NCI-H460 (cell line): Measurements from ENCODE around the gene FBXO10. TPM values are rescaled to one million over a fixed set of nuclear protein-coding genes. Genes with fewer than 3 reads are reported as not detected.
"Not testable (repeated sequence)": the region's sequence is repeated elsewhere in the genome, so short reads cannot be mapped to it uniquely, and the experiment has no call there.

ENCODE experiments used
- DNase-seq: peaks from one replicate; pipeline ENCODE4 v3.0.0-alpha.2; 2016; ENCODE audit warnings: low read depth; ENCODE audit errors: extremely low read depth
- polyA plus RNA-seq: library from polyadenylated mRNA; depleted of rRNA; stranded (reverse); fragments of >200 nt; gene quantifications from 2 replicates; pipeline ENCODE4 v1.2.3, GENCODE V29; 2014; cell fraction: nucleus; rRNA removed
- total RNA-seq: library from RNA; depleted of rRNA; stranded (reverse); fragments of >200 nt; shearing (Covaris generic); gene quantifications from 2 replicates; pipeline ENCODE4 v1.2.3, GENCODE V29; 2014; rRNA removed

The FBXO10 gene, protein sequence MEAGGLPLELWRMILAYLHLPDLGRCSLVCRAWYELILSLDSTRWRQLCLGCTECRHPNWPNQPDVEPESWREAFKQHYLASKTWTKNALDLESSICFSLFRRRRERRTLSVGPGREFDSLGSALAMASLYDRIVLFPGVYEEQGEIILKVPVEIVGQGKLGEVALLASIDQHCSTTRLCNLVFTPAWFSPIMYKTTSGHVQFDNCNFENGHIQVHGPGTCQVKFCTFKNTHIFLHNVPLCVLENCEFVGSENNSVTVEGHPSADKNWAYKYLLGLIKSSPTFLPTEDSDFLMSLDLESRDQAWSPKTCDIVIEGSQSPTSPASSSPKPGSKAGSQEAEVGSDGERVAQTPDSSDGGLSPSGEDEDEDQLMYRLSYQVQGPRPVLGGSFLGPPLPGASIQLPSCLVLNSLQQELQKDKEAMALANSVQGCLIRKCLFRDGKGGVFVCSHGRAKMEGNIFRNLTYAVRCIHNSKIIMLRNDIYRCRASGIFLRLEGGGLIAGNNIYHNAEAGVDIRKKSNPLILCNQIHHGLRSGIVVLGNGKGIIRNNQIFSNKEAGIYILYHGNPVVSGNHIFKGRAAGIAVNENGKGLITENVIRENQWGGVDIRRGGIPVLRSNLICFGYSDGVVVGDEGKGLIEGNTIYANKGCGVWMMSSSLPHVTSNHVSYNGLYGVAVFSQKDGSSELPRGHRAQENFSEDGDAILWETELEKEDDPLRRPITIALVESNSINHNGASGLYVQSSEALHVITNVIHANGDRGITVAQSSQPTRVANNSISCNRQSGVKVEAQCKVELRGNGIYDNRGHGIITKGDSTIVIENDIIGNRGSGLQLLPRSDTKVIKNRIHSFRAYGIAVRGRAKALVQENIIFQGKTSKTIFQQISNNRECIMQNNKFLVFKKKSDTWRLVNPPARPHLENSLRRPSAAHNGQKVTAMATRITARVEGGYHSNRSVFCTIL
- 2.0 and 2.7 TPM in 2 replicates for total RNA-seq
- 1.5 and 5.7 TPM in 2 replicates for polyA plus RNA-seq

DNA sequence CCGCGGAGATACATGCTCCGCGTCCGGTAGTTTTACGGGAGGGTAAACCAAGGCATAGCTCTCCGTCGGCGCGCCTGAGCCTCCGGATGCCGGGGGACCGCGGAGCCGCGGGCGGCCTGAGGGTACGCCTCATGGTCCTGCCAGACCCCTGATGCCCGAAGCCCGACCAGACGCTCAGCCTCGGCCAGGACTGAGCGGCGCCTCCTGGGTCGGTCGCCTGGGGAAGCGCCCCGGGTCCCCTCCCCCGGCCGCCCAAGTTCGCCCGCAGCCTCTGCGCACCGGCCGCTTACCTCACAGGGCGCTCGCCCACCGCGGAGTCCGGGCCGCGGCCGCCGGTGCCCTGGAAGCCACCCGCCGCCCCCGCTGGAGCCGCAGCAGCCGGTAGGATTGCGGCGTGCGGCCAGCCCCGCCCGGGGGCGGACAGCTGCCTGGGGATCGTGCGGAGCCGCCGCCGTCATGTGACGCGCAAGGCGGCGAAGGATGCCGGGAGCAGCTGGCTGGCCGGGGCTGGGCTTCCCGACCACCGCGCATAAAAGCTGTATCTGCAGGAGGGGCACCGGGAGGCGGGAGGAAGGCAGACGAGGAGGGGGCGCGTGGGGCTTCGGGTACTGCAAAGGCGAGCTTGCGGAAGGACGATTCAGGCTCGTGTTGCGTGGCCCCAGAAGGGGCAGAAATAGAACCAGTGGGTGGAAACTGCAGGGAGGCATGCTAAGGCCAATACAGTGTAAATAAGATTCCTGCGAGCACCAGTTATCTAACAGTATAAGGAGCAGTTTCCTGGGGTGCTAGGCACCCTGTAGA, at the start of gene FBXO10:
TSS of gene FBXO10 (minus strand) at position 460 of the 801 bp plus-strand sequence. CDS start 34,612 bp downstream, outside the sequence.
- DNase-seq: no peak

DNA sequence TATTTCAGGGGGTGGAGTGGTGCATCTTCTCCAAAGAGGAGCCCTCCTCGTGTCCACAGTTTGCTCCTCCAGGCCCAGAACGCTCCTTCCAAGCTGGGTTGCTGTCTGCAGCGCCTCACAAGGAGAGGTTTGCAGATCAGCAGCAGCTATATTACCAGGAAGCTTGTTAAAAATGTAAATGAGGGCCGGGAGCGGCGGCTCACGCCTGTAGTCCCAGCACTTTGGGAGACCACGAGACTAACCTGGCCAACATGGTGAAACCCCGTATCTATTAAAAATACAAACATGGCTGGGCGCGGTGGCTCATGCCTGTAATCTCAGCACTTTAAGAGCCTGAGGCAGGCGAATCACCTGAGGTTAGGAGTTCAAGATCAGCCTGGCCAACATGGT, 49.6 kb upstream of the FBXO10 start:
- DNase-seq: no peak

DNA sequence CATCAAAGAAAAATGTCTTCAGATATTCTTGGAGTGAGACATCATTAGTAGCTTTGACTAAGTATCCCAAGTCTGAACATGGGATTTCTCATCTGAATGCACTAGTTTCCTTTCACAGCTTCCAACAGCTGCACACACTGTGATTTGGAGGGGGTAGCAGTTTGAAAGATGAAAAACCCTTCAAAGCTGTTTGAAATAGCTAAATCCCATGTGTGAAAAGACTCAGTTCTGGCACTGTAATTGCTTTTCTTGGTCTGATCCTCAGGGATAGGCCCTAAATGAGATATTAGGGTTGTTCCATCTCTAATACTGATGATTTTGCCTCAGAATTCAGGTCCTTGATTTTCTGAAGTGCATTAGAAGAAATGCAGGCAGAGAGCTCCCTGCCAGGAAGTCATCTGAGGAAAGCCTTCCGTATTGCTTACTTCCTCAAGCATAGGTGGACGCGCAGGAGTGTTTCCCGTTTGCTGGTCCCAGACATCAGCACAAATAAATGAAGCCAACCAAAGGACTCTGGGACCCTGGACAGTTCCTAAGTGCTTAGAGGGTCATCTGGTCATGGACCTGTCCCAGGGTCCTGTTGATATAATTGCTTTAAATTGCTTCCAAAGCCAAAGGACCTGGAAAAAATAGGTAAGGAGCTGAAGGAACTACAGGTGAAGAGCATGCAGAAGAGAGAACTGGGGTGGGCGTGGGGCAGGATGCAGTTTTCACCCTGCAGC, 49.0 kb upstream of the FBXO10 start:
- DNase-seq: no peak

DNA sequence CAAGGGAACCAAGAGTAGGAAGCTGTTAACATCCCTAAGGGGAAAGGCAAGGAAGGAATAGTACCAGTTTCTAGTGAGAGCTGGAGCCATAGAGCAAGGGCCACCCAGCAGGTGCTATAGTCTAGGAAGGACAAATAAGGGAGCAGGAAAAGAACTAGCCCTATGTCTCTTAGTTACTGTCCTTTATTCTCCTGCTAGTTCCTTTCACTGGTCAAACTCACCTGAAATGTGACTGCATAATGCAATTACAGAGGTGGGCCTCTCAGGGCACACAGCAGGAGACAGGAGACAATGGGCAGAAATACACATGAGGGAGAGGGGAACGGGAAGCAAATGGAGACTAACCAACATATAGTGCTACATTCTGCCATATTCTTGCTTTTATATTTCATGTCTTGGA, 47.9 kb upstream of the FBXO10 start:
- no peak for DNase-seq

DNA sequence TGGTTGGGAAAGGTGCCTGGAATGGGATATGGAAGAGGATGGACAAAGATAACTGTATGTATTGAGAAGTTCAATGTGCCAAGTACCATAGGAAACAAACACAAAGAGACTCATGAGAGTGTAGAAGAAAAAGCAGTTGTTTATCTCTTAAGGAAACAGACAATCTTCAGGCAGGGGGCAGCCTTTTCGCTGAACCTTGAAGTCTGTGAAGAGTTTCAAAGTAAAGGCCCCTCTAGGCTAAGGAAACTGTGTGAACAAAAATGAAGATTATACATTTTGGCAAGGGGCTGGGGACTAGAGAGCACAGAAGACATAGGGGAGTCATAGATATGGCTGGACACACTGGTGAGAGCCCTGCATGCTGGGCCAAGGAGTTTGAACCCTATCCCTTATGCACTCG, 47.1 kb upstream of the FBXO10 start:
- no peak for DNase-seq

DNA sequence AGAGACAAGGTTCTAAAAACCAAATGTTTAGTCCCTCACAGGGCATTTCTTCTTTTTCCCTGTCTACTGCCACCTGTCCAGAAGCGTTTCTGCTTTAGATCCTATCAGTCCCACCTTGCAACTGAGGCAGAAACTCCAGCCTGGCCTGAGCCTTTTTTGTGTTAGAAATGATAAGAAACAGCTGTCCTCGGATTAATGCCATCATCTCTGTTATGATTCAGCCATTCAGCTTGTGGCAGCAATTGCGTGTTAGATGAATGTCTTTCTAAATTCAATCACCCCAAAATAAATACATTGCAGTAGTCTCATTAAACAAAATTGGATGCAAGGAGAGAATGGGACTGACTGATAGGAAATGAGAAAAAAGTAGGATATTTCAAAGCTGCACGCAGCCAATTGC, 46.3 kb upstream of the FBXO10 start:
- DNase-seq: no peak

DNA sequence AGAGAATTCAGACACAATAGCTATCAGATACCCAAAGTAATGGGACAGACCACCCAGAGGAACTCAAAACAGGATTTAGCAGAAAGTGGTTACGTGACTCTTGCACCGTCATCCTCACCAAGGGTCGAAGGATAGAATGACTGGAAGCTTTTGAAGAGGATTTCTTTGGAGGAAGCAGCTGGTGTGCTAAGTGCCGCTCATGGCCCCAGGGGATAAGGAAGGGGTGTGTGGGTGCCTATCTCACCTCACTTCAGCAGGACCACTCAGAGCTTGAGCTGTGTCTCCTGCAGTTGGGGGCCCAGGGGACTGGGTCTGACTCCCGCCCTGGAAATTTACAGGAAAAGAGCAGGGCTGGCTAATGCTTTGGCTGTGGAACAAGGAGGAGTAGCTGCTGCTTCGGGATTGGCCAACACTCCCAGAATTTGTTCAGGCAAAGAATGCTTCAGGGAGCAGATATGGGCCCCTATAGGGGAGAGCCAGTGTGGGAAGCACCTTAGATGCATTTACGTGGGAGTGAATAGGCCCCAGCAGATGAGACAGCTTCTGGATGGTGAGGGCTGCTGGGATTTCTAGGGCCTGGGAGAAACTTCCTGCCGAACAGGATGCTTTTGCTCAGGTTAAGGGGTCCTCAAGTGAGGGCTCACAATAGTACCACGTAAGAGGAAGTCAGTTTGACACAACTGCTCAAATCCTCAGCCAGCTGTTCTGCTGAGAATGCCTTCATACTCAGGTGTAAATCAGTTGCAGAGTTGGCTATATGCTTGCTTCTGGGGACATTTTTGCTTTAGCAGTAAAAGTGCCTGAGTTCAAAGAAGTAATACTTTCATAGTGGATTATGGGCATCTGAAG, 45.3 kb upstream of the FBXO10 start:
- DNase-seq: no peak

DNA sequence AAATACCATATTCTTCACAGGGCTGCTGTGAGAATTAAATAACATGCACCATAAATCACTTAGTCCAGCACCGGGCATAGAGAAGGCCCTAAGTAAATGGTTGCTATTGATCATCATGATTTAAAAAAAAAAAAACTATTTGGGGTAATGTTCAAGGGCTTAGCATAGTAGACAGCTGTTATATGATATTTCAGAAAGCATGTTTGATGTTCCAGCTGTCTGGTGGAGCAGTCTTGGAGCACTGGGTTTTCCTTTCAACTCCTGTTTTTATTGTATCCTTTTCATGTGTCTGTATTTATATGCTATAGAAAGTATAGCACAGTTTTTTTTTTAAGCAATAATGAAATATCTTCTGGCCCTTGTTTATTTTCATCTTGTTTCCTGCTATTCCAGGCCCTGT, 44.2 kb upstream of the FBXO10 start:
- no peak for DNase-seq

DNA sequence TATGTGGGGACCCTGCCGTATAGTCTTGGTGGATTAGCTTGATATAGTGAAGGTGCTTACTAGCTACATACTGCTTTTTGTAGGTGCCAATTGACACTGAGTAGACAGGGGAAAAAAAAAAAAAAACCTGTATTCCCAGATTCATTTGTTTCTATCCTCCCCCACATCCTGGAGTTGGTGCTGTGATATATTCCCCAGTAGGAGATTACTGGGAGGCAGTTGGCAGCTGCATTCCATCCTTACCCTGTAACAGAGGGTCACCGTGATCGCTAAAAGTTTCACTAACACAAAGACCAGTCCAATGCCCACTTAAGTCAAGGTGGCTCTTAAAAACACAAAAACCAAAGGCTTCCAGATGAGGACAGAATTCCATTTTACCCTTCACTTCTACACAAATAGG, 43.6 kb upstream of the FBXO10 start:
- DNase-seq: no peak

DNA sequence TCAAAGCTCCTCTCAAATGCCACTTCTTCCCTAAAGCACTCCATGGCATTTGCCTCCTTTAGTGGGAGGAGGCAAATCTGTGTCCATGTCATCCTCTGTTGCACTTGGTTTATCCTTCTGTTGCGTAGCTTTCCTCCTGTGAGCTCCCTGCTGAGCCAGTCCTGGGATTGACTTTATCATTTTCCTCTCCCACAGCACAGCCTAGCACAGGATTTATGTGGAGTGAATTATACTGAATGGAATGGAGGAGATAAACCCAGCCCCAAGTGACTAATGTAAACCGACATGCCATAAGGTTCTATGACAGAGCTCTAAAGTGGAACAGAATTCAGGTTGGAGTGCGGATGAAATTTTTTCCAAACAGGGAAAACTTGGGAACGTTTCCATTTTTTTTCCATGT, 42.6 kb upstream of the FBXO10 start:
- no peak for DNase-seq

DNA sequence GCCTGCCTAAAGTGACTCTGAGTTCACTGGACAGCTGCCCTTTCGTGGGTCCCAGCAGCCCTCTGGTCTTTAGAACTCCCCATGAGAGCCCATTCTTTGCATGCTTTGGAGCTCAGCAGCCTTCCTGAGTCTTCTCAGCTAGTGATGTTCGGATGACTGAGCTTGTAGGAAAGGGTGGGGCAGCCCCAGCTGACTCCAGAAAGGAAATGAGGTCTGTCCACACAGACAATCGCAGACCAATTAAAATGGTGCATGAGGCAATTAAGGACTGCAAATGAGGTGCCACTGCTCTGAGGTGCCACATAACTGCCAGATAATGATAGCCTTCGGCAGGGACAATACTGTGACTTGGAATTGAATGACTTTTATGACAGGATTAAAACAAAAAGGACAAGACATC, 41.7 kb upstream of the FBXO10 start:
- DNase-seq: no peak

DNA sequence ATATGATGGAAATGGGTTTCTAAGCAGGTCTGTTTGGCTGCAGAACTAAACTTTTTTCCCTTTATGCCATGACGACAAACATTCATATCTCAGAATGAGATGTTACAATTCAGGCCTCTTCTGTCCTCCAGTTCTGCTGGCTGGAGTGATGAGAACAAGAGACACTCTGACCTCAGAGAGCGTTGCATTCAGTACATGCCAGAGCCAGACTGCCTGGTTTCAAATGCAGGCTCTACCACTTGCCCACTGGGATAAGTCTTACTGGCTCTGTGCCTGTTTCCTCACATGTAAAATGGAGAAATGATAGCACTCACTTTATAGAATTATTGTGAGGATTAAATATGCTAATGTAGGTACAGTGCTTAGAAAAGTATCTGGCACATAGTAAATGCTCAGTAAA, 41.0 kb upstream of the FBXO10 start:
- DNase-seq: no peak

DNA sequence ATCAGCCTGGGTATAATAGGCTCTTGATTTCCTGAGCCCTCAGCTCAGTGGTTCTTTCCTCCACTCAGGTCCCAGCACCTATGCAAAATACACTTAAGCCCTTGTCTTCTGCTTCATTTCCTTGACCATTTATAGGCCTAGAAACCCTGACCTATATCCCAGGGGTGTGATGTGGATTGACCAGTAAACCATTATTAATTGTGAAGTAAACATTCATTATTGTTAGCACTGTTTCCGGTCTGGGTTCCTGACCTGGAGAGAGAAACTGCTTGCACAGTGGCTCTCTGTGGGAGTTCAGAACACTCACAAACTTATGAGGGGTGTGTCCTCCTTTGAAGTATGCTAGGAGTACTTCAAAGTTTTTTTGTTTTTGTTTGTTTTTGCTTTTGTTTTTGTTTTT, 35.8 kb upstream of the FBXO10 start:
- DNase-seq: no peak

DNA sequence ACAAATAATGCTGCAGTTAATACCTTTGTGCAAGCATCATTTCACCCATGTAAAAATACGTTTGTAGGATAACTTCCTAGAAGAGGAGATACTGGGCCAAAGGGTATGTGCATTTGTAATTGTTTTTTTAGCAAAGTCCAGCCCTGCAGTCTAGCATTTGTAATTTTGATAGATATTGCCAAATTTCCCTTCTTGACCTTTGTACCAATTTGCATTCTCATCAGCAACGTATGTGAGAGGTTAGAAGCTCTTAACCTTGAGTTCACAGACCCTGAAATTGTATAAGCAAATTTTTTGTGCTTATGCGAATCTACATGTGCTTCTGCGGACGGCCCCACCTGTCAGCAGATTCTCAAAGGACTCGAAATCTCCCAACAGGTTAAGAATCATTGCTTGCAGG, 34.8 kb upstream of the FBXO10 start:
- no peak for DNase-seq

DNA sequence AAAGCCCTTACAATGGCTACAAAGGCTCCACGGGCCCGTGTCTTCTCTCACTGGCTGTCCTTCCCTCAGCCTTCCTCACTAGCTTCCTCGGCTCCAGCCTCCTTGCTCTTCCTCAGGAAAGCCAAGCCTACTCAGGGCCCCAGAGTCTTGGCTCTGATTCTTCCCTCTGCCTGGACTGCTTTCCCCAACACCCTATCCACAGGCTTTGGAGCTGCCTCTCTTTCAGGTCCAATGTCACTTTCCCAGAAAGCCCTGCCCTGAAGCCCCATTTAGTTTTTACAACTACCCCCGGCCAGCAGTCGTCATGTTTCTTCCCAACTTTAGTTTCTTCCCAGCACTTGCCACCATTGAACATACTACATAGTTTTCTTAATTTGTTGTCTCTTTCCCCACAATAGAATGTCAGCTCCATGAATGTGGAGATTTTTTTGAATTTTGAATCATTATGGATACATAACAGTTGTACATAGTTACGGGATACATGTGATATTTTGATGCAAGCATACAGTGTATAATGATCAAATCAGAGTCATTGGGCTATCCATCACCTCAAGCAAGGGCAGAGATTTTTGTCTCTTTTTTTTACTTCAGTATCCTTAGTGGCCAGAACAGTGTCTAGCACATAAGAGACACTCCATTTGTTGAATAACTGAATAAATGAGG, 33.7 kb upstream of the FBXO10 start:
- no peak for DNase-seq

DNA sequence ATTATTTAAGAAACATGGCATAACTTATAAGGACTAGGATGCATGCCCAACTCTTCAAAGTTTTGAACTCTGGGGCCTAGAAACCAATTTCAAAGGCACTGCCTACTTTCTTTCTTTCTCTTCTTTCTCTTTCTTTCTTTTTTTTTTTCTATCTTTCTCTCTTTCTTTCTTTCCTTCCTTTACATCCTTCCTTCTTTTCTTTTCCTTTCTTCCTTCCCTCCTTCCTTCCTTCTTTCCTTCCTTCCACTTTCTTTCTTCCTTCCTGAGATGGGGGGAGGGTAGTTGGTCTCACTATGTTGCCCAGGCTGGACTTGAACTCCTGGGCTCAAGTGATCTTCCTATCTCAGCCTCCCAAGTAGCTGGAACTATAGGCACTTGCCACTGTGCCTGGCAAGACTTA, 32.1 kb upstream of the FBXO10 start:
- DNase-seq: no peak

DNA sequence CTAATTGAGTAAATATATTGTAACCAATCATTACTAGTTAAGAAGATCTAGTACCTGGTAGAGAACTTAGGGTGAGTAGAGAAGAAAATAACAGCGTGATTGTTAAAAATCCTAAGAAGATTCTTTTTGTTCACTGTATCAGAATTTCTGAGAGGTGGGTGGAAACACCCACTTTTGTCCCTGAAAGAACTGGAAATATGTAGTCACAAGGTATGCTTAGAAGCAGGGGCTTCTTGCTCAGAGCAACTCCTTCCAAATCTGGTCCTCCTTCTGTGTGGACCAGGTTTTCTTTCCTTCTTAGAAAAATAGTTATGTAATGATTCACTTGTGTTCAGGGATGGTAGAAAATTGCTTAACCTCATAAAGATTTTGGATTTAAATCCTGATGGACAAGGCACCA, 28.1 kb upstream of the FBXO10 start:
- DNase-seq: no peak

DNA sequence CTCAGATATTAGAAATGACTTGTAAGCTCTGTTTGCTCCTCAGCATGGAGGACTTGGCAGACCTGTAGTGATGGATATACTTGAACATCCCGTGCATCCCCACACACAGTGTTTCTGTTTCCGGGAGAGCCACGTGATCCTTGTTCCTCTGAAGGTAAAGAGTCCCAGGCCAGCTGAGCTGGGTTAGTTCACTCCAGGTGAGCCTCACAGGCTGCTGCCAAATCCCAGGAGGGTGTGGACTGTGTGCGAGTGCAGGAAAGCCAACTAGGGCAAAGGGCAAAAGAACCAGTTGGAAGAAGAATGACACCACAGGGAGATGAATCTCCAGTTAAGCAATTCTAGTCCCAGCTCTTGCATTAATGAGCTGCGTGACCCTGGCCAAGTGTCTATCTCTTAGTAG, 26.6 kb upstream of the FBXO10 start:
- no peak for DNase-seq

DNA sequence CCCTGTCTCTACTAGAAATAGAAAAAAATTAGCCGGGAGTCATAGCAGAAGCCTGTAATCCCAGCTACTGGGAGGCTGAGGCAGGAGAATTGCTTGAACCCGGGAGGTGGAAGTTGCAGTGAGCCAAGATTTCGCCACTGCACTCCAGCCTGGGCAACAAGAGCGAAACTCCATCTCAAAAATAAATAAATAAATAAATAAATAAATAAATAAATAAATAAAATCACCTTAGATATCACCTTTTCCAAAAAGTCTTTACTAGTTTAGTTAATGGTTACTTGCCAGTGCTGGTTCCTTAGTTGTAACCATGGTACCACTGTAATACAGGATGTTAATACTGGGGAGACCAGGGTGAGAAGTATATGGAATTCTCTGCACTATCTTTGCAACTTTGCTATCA, 25.9 kb upstream of the FBXO10 start:
- DNase-seq: not testable (repeated sequence)
